ENCODE data around the gene SMARCA4.

DNA sequence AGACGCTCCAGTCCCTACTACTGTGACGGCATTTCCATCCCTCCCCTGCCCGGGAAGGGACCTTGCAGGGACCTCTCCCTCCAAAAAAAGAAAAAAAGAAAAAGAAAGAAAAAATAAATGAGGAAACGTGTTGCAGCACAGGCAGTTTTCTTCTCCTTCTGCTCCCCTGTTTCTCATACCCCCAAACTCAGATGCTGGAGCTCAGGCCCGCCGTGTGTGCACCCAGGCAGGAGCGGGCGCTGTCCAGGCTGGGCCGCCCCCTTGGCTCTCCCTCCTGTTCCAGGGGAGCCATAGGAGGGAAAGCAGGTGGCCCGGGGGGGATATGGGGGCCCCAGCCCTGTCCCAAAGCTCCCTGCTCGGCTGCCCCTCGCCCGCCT is 38.2 kb upstream of the SMARCA4 start:
- TF ChIP-seq, protein P1, sequence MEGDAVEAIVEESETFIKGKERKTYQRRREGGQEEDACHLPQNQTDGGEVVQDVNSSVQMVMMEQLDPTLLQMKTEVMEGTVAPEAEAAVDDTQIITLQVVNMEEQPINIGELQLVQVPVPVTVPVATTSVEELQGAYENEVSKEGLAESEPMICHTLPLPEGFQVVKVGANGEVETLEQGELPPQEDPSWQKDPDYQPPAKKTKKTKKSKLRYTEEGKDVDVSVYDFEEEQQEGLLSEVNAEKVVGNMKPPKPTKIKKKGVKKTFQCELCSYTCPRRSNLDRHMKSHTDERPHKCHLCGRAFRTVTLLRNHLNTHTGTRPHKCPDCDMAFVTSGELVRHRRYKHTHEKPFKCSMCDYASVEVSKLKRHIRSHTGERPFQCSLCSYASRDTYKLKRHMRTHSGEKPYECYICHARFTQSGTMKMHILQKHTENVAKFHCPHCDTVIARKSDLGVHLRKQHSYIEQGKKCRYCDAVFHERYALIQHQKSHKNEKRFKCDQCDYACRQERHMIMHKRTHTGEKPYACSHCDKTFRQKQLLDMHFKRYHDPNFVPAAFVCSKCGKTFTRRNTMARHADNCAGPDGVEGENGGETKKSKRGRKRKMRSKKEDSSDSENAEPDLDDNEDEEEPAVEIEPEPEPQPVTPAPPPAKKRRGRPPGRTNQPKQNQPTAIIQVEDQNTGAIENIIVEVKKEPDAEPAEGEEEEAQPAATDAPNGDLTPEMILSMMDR (IDR thresholded peaks at IDR 0.05) = no peak
- TF ChIP-seq POLR2AphosphoS5 (IDR thresholded peaks at IDR 0.05) = no peak
- no peak for TF ChIP-seq POLR2A (IDR thresholded peaks at IDR 0.05; ENCODE audit: low read depth)

Measured in esophagus muscularis mucosa (tissue), 3 donors.